HS-27A (cell line): Measurements from ENCODE around the gene TSNAX.

Source experiments
- DNase-seq: peaks from one replicate; pipeline ENCODE4 v3.0.0-alpha.2; 2012; ENCODE audit warnings: low read depth, missing footprints

The TSNAX gene

GRCh38 chr1:231601824-231602672 is 73.6 kb downstream of the TSNAX start:
- no peak for DNase-seq

- DNase-seq: no peak
Observed at GRCh38 chr1:231602673-231602984, 74.2 kb downstream of the TSNAX start.

- DNase-seq: no peak
Observed at GRCh38 chr1:231603598-231604275, 75.3 kb downstream of the TSNAX start.

- DNase-seq: no peak
Observed at GRCh38 chr1:231604276-231604621, 75.8 kb downstream of the TSNAX start.

- DNase-seq: no peak
Observed at GRCh38 chr1:231605149-231606100, 77.0 kb downstream of the TSNAX start.

- DNase-seq: no peak
Observed at GRCh38 chr1:231606712-231607111, 78.2 kb downstream of the TSNAX start.

GRCh38 chr1:231610388-231610787 is 81.9 kb downstream of the TSNAX start:
- DNase-seq: no peak

GRCh38 chr1:231611111-231611510 is 82.6 kb downstream of the TSNAX start:
- no peak for DNase-seq

GRCh38 chr1:231611851-231612250 is 83.4 kb downstream of the TSNAX start:
- no peak for DNase-seq

GRCh38 chr1:231612393-231613089 is 84.1 kb downstream of the TSNAX start:
- no peak for DNase-seq

GRCh38 chr1:231613419-231614349 is 85.2 kb downstream of the TSNAX start:
- no peak for DNase-seq
